Measurements from ENCODE around the gene LHX4. TPM values are rescaled to one million over a fixed set of nuclear protein-coding genes. Genes with fewer than 3 reads are reported as not detected.

LHX4 gene
- total and polyA plus RNA-seq, 2 of the 4 experiments (the other 2 are of a cell fraction): 0.05 to 0.18 TPM

- H3K4me1 ChIP-seq (ENCODE audit: control insufficient read depth, insufficient read depth, low read length): no peaks in the 10 kb centered on the region
- H2BK5ac ChIP-seq (ENCODE audit: low read depth, low read length, poor library complexity, severe bottlenecking): no peak overlapping the region
- H4K8ac ChIP-seq (ENCODE audit: low read depth in 2 of 2, low read length in 2 of 2): no peak overlapping the region
- no peak overlapping the region for H4K5ac ChIP-seq (ENCODE audit: low read depth, low read length)
- H4K91ac ChIP-seq (ENCODE audit: insufficient read depth, low read depth, low read length): no peak overlapping the region
- no TSS peak for BruUV-seq (replicated peaks)
- no peak overlapping the region for H2BK15ac ChIP-seq (ENCODE audit: low read depth, low read length)
- H3K9me3 ChIP-seq (ENCODE audit: control insufficient read depth, insufficient read depth, low read length): no peaks in the 10 kb centered on the region
- H3K18ac ChIP-seq (ENCODE audit: low read depth, low read length): no peak overlapping the region
- no peaks in the 10 kb centered on the region for H3K27me3 ChIP-seq (ENCODE audit: control insufficient read depth, insufficient read depth, low read length)
- TF ChIP-seq RCOR1 (IDR thresholded peaks at IDR 0.05; ENCODE audit: insufficient replicate concordance, low read length): no peak
- no peak for TF ChIP-seq CTCF (conservative IDR thresholded peaks at IDR 0.05; ENCODE audit: low read depth, low read length)
- TF ChIP-seq SMC3 (IDR thresholded peaks at IDR 0.05; ENCODE audit: low read depth, low read length): no peak
- no peak for TF ChIP-seq MAZ (IDR thresholded peaks at IDR 0.05; ENCODE audit: borderline replicate concordance, low read depth, low read length)
- no peak for TF ChIP-seq NFE2L2 (IDR thresholded peaks at IDR 0.05; ENCODE audit: low read depth, low read length)
- TF ChIP-seq POLR2A (IDR thresholded peaks at IDR 0.05; ENCODE audit: low read depth, low read length): no peak
- no peak for TF ChIP-seq BHLHE40 (IDR thresholded peaks at IDR 0.05; ENCODE audit: low read depth, low read length)
- no peak for TF ChIP-seq ELK1 (IDR thresholded peaks at IDR 0.05; ENCODE audit: borderline replicate concordance, low read depth, low read length)
- no peak for TF ChIP-seq CHD1 (IDR thresholded peaks at IDR 0.05; ENCODE audit: low read depth, low read length)
- H3K4me2 ChIP-seq (ENCODE audit: low read depth, low read length): no peak overlapping the region
- no peak overlapping the region for H3K23ac ChIP-seq (ENCODE audit: low read depth, low read length)
- H2BK20ac ChIP-seq (ENCODE audit: low read depth, low read length): no peak overlapping the region
- no peak overlapping the region for H2AFZ ChIP-seq (replicated peaks; ENCODE audit: low read length, poor library complexity)
- no peaks in the 10 kb centered on the region for H3K9me1 ChIP-seq (ENCODE audit: insufficient read depth, low read length)
- no peak overlapping the region for H3K56ac ChIP-seq (ENCODE audit: extremely low read depth, insufficient read depth, low read length)
- dilution Hi-C loops (cut with HindIII; ENCODE audit: low sequenced_read_pairs, unreplicated experiment): no loop called here
- ChIA-PET CTCF (no interaction called here), POLR2A (ENCODE audit: unreplicated experiment) (no interaction called here)
- no peak overlapping the region for H3K4me3 ChIP-seq (ENCODE audit: insufficient read depth, low read depth, low read length)
- DNase-seq (no peak), ATAC-seq (ENCODE audit: low read depth) (no peak)
- H3K79me1 ChIP-seq (ENCODE audit: low read depth in 1 of 2, low read length in 2 of 2): peaks cover 8 to 46% of the 10 kb centered on the region in 2 experiments; a peak in 3 of 4 replicates
- no peak overlapping the region for H3K14ac ChIP-seq (replicated peaks; ENCODE audit: low read depth, low read length)
- H3K9ac ChIP-seq (ENCODE audit: low read depth, low read length): no peak overlapping the region
- H4K20me1 ChIP-seq (ENCODE audit: insufficient read depth, low read length): peaks cover 25% of the 10 kb centered on the region
- H3K36me3 ChIP-seq (ENCODE audit: control insufficient read depth, insufficient read depth, low read length): peaks cover 91% of the 10 kb centered on the region
- no peak overlapping the region for H3K4ac ChIP-seq (ENCODE audit: low read depth, low read length)
- 94% methylated on average over 18 of the region's 23 CpGs; no CpG with 5 or more reads in 1 of the 2 experiments for WGBS, 2 experiments (ENCODE audit: extremely low coverage in 2 of 2, insufficient read length in 1 of 2)
- intact Hi-C loops (cut with micrococcal nuclease): no loop called here
- in situ Hi-C loops (cut with MboI; ENCODE audit: low sequenced_read_pairs): loop anchor here (10.0 kb wide), 1 partner anchor 307 kb away; the partner anchor contains the start of gene TOR1AIP2
- H2AK5ac ChIP-seq (ENCODE audit: low read depth, low read length): no peak overlapping the region
- H2BK120ac ChIP-seq (ENCODE audit: low read depth, low read length): no peak overlapping the region
- no peak overlapping the region for H2AK9ac ChIP-seq (replicated peaks; ENCODE audit: low read depth, low read length, poor library complexity)
- H3K27ac ChIP-seq (ENCODE audit: insufficient read depth, low read length): no peak overlapping the region
Observed at GRCh38 chr1:180181996-180182642, 47.9 kb upstream of the LHX4 start.

All from IMR-90 (cell line).